H1 (cell line): Measurements from ENCODE around the gene BRD8.

ENCODE experiments used
- ASH2L ChIP-seq: fragments of 200-600, 300-600 bp; sonication (generic); IDR thresholded peaks from one replicate; pipeline ENCODE4 v1.7.1; 2017; ENCODE audit warnings: low read length
- CBX8 ChIP-seq: fragments of 300-800, 300-1000 bp; sonication (generic); IDR thresholded peaks from 2 replicates; pipeline ENCODE4 v1.7.1; 2016; ENCODE audit warnings: low read depth, low read length, borderline replicate concordance
- EGR1 ChIP-seq: IDR thresholded peaks from 2 replicates; pipeline ENCODE4 v1.6.1; 2011; ENCODE audit warnings: low read depth, low read length, borderline replicate concordance
- GABPA ChIP-seq: IDR thresholded peaks from 2 replicates; pipeline ENCODE4 v1.6.1; 2011; ENCODE audit warnings: mild to moderate bottlenecking, low read length, moderate library complexity, borderline replicate concordance; ENCODE audit not compliant: insufficient read depth
- GTF2F1 ChIP-seq: IDR thresholded peaks from 2 replicates; pipeline ENCODE4 v1.6.1; 2012; ENCODE audit warnings: low read depth, low read length, improper control_type of control experiment, borderline replicate concordance

DNA sequence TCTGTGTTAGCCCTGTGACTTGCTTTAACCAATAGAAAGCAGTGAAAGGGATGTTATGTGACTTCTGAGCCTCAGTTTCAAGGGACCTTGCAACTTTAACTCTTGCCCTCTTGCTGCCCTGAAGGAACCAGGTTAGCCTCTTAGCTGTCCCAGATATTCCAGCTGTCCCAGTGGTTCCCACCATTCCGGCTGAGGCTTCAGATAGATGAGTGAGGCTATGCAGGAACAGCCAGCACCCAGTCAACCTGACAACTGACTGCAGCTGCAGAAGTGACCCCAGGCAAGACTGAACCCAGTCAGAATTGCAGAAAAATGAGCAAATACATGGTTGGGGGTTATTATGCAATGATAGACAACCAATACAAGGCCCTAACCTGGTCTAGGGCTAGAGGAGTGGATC, 45.1 kb upstream of the BRD8 start:
- no peak for TF ChIP-seq ASH2L
- TF ChIP-seq CBX8, result no peak
- TF ChIP-seq GTF2F1, result no peak
- TF ChIP-seq GABPA, result no peak
- TF ChIP-seq EGR1, result no peak
